ENCODE results near the gene DGCR2. TPM values are rescaled to one million over a fixed set of nuclear protein-coding genes. Genes with fewer than 3 reads are reported as not detected.
A peak's percentile ranks its signal among the peaks of the same experiment; 100 is the strongest.

Gene DGCR2
- total and polyA plus RNA-seq, 3 experiments from 2014 or later = 26.9 to 51.7 (median 28.4) TPM

- no peak for DNase-seq
- no peak overlapping the region for H3K4me3 Mint-ChIP-seq
- Histone ChIP-seq H3K27me3 (ENCODE audit: insufficient read depth, low read length, poor library complexity, severe bottlenecking) (no peaks in the 10 kb centered on the region), H3K4me3 (ENCODE audit: low read length) (no peak overlapping the region), H3K4me1 (ENCODE audit: insufficient read depth, low read length) (peaks cover 3% of the 10 kb centered on the region), H3K9me3 (ENCODE audit: low read length) (no peaks in the 10 kb centered on the region), H3K27ac (ENCODE audit: low read depth, low read length) (no peak overlapping the region), H3K36me3 (ENCODE audit: insufficient read depth, low read length) (no peaks in the 10 kb centered on the region)
- ChIA-PET POLR2A (interaction anchor here (0.7 kb wide), 1 partner anchor 37 kb away, joined by 3 read pairs; no protein-coding TSS in a partner anchor), CTCF (interaction anchor here (1.2 kb wide), 1 partner anchor 13 kb away, joined by 3 read pairs; no protein-coding TSS in a partner anchor)
- H3K36me3 Mint-ChIP-seq = peaks cover 0 to 19% (median 0%) of the 10 kb centered on the region in 3 donors
- no peaks in the 10 kb centered on the region for H3K9me3 Mint-ChIP-seq
- H3K27ac Mint-ChIP-seq = no peak overlapping the region
- no peaks in the 10 kb centered on the region for H3K27me3 Mint-ChIP-seq
- H3K4me1 Mint-ChIP-seq = peaks cover 0 to 3% (median 3%) of the 10 kb centered on the region in 3 donors
Observed at GRCh38 chr22:19128009-19128401, 5.8 kb upstream of the DGCR2 start.

- H3K9me3 Mint-ChIP-seq = no peaks in the 10 kb centered on the region
- Histone ChIP-seq H3K4me1 (ENCODE audit: insufficient read depth, low read length) (peaks cover 7% of the 10 kb centered on the region), H3K9me3 (ENCODE audit: low read length) (no peaks in the 10 kb centered on the region), H3K27me3 (ENCODE audit: insufficient read depth, low read length, poor library complexity, severe bottlenecking) (no peaks in the 10 kb centered on the region), H3K36me3 (ENCODE audit: insufficient read depth, low read length) (no peaks in the 10 kb centered on the region), H3K27ac (ENCODE audit: low read depth, low read length) (no peak overlapping the region), H3K4me3 (ENCODE audit: low read length) (no peak overlapping the region)
- peaks cover 3 to 9% (median 8%) of the 10 kb centered on the region in 3 donors for H3K4me1 Mint-ChIP-seq
- no peak for DNase-seq
- no peak overlapping the region for H3K27ac Mint-ChIP-seq
- POLR2A ChIA-PET = interaction anchor here (0.7 kb wide), 1 partner anchor 37 kb away, joined by 3 read pairs; no protein-coding TSS in a partner anchor
- CTCF ChIA-PET = interaction anchor here (1.2 kb wide), 1 partner anchor 12 kb away, joined by 3 read pairs; no protein-coding TSS in a partner anchor
- H3K4me3 Mint-ChIP-seq = no peak overlapping the region
- no peaks in the 10 kb centered on the region for H3K27me3 Mint-ChIP-seq
- peaks cover 0 to 14% (median 0%) of the 10 kb centered on the region in 3 donors for H3K36me3 Mint-ChIP-seq
Observed at GRCh38 chr22:19127329-19128008, 5.3 kb upstream of the DGCR2 start.

- POLR2A ChIA-PET = no interaction called here
- no peaks in the 10 kb centered on the region for H3K36me3 ChIP-seq (ENCODE audit: insufficient read depth, low read length)
- no peaks in the 10 kb centered on the region for H3K9me3 ChIP-seq (ENCODE audit: low read length)
- H3K27me3 ChIP-seq (ENCODE audit: insufficient read depth, low read length, poor library complexity, severe bottlenecking) = no peaks in the 10 kb centered on the region
- H3K4me3 ChIP-seq (ENCODE audit: low read length) = no peak overlapping the region
- H3K27ac ChIP-seq (ENCODE audit: low read depth, low read length) = no peak overlapping the region
- H3K36me3 Mint-ChIP-seq = peaks cover 0 to 5% (median 0%) of the 10 kb centered on the region in 3 donors
- H3K9me3 Mint-ChIP-seq = no peaks in the 10 kb centered on the region
- H3K4me1 ChIP-seq (ENCODE audit: insufficient read depth, low read length) = peaks cover 7% of the 10 kb centered on the region
- DNase-seq = peak in 1 of 5 donors; percentile 26
- H3K4me3 Mint-ChIP-seq = peak overlapping the region in 1 of 7 donors; percentile 15
- peak overlapping the region in 1 of 8 donors; percentile 54 for H3K27ac Mint-ChIP-seq
- H3K27me3 Mint-ChIP-seq = no peaks in the 10 kb centered on the region
- CTCF ChIA-PET = no interaction called here
- H3K4me1 Mint-ChIP-seq = peaks cover 3 to 10% (median 9%) of the 10 kb centered on the region in 3 donors
Observed at GRCh38 chr22:19126309-19127273, 4.4 kb upstream of the DGCR2 start.

GRCh38 chr22:19125474-19126308 is 3.5 kb upstream of the DGCR2 start:
- H3K4me1 ChIP-seq (ENCODE audit: insufficient read depth, low read length) = peaks cover 13% of the 10 kb centered on the region
- no peak overlapping the region for H3K27ac ChIP-seq (ENCODE audit: low read depth, low read length)
- Mint-ChIP-seq H3K27ac (peak overlapping the region in 1 of 8 donors; percentile 77), H3K4me3 (no peak overlapping the region), H3K27me3 (no peaks in the 10 kb centered on the region), H3K9me3 (no peaks in the 10 kb centered on the region), H3K4me1 (peaks cover 10 to 19% (median 18%) of the 10 kb centered on the region in 3 donors), H3K36me3 (peaks cover 0 to 4% (median 0%) of the 10 kb centered on the region in 3 donors)
- DNase-seq = no peak
- peaks cover 6% of the 10 kb centered on the region for H3K36me3 ChIP-seq (ENCODE audit: insufficient read depth, low read length)
- H3K9me3 ChIP-seq (ENCODE audit: low read length) = no peaks in the 10 kb centered on the region
- POLR2A ChIA-PET = no interaction called here
- CTCF ChIA-PET = interaction anchor here (0.7 kb wide), 1 partner anchor 11 kb away, joined by 3 read pairs; no protein-coding TSS in a partner anchor
- no peaks in the 10 kb centered on the region for H3K27me3 ChIP-seq (ENCODE audit: insufficient read depth, low read length, poor library complexity, severe bottlenecking)
- no peak overlapping the region for H3K4me3 ChIP-seq (ENCODE audit: low read length)

- ChIA-PET CTCF (interaction anchor here (0.7 kb wide), 2 partner anchors 10 to 19 kb away, joined by 3 read pairs; partner anchors contain the start of gene ESS2), POLR2A (no interaction called here)
- no peaks in the 10 kb centered on the region for H3K27me3 Mint-ChIP-seq
- H3K4me1 Mint-ChIP-seq = peaks cover 17 to 26% (median 25%) of the 10 kb centered on the region in 3 donors
- no peak overlapping the region for H3K4me3 Mint-ChIP-seq
- peaks cover 20% of the 10 kb centered on the region for H3K4me1 ChIP-seq (ENCODE audit: insufficient read depth, low read length)
- no peaks in the 10 kb centered on the region for H3K9me3 ChIP-seq (ENCODE audit: low read length)
- H3K27ac Mint-ChIP-seq = no peak overlapping the region
- H3K27me3 ChIP-seq (ENCODE audit: insufficient read depth, low read length, poor library complexity, severe bottlenecking) = no peaks in the 10 kb centered on the region
- DNase-seq = peak in 1 of 5 donors; percentile 33
- H3K36me3 Mint-ChIP-seq = peaks cover 0 to 10% (median 0%) of the 10 kb centered on the region in 3 donors
- H3K36me3 ChIP-seq (ENCODE audit: insufficient read depth, low read length) = peaks cover 6% of the 10 kb centered on the region
- H3K27ac ChIP-seq (ENCODE audit: low read depth, low read length) = no peak overlapping the region
- H3K9me3 Mint-ChIP-seq = no peaks in the 10 kb centered on the region
- no peak overlapping the region for H3K4me3 ChIP-seq (ENCODE audit: low read length)
Observed at GRCh38 chr22:19125011-19125410, 2.8 kb upstream of the DGCR2 start.

GRCh38 chr22:19124377-19124776 is 2.2 kb upstream of the DGCR2 start:
- peaks cover 6% of the 10 kb centered on the region for H3K36me3 ChIP-seq (ENCODE audit: insufficient read depth, low read length)
- Mint-ChIP-seq H3K4me3 (peak overlapping the region in 1 of 7 donors; percentile 65), H3K36me3 (peaks cover 0 to 12% (median 0%) of the 10 kb centered on the region in 3 donors), H3K27me3 (no peaks in the 10 kb centered on the region), H3K27ac (no peak overlapping the region), H3K9me3 (no peaks in the 10 kb centered on the region), H3K4me1 (peaks cover 22 to 32% (median 30%) of the 10 kb centered on the region in 3 donors)
- ChIA-PET CTCF (interaction anchor here (0.7 kb wide), 1 partner anchor 20 kb away, joined by 3 read pairs; the partner anchor contains the start of gene ESS2), POLR2A (interaction anchor here (0.7 kb wide), 1 partner anchor 27 kb away, joined by 3 read pairs; no protein-coding TSS in a partner anchor)
- H3K4me3 ChIP-seq (ENCODE audit: low read length) = no peak overlapping the region
- DNase-seq = peak in 1 of 5 donors; percentile 23
- no peaks in the 10 kb centered on the region for H3K9me3 ChIP-seq (ENCODE audit: low read length)
- H3K4me1 ChIP-seq (ENCODE audit: insufficient read depth, low read length) = peaks cover 26% of the 10 kb centered on the region
- no peaks in the 10 kb centered on the region for H3K27me3 ChIP-seq (ENCODE audit: insufficient read depth, low read length, poor library complexity, severe bottlenecking)
- H3K27ac ChIP-seq (ENCODE audit: low read depth, low read length) = no peak overlapping the region

- Mint-ChIP-seq H3K4me3 (peak overlapping the region in 1 of 7 donors; percentile 65), H3K27me3 (no peaks in the 10 kb centered on the region), H3K27ac (peak overlapping the region in 1 of 8 donors; percentile 53), H3K4me1 (peaks cover 26 to 37% (median 34%) of the 10 kb centered on the region in 3 donors), H3K9me3 (no peaks in the 10 kb centered on the region), H3K36me3 (peaks cover 0 to 12% (median 0%) of the 10 kb centered on the region in 3 donors)
- CTCF ChIA-PET = no interaction called here
- POLR2A ChIA-PET = interaction anchor here (0.7 kb wide), 1 partner anchor 26 kb away, joined by 3 read pairs; no protein-coding TSS in a partner anchor
- Histone ChIP-seq H3K9me3 (ENCODE audit: low read length) (no peaks in the 10 kb centered on the region), H3K4me1 (ENCODE audit: insufficient read depth, low read length) (peaks cover 31% of the 10 kb centered on the region), H3K27ac (ENCODE audit: low read depth, low read length) (no peak overlapping the region), H3K4me3 (ENCODE audit: low read length) (no peak overlapping the region), H3K36me3 (ENCODE audit: insufficient read depth, low read length) (peaks cover 6% of the 10 kb centered on the region), H3K27me3 (ENCODE audit: insufficient read depth, low read length, poor library complexity, severe bottlenecking) (no peaks in the 10 kb centered on the region)
- no peak for DNase-seq
Observed at GRCh38 chr22:19123936-19124335, 1.7 kb upstream of the DGCR2 start.
